ENCODE results near the gene MRPL14.

DNA sequence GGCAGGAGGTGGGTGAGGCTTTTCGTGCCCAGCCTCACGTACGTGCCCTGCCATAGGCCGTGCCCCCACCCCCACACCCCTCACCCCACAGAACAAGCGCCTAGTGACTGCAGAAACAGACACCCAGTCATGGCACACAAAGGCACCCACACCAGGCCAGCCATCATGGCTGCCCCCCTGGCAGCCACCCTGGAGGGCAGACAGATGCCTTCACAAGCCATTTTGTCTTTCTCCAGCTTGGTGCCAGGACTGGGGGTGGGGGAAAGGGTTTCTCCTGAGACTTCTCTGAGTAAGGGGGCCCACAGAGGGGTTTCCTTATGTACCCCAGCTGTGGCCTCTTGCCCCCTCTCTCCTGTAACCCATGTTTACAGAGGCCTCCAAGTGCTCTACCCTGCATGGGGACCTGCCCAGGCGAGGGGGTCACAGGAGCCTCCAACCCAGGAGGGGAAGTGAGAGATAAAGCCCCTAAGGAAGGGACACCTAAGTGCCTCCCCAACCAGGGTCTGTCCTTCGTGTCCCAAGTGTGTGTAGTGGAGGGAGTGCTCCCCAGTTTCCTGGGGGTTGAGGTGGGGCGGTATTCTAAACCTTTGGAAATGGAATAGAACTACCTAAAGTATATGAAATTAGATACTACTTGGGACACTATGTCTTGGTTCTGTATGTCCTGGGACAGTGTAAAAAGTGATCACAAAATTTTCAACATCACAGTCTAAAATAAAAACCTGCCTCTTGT lies 49.9 kb downstream of the MRPL14 start:
- TF ChIP-seq CTCF (conservative IDR thresholded peaks at IDR 0.05; ENCODE audit: low read length), result no peak
- no peak for TF ChIP-seq EZH2phosphoT487 (IDR thresholded peaks at IDR 0.05; ENCODE audit: borderline replicate concordance, low read depth, low read length)

Measured in OCI-LY7 (cell line).